A549 treated with AZD9567 at 1 μM for 4 hours (cell line): ENCODE measurements around the gene ARHGAP30. TPM values are rescaled to one million over a fixed set of nuclear protein-coding genes. Genes with fewer than 3 reads are reported as not detected.

ENCODE experiments used
- total RNA-seq: library from RNA; stranded (reverse); fragments of 200-300 nt; extraction: Qiagen RNA extraction; gene quantifications from 5 replicates; pipeline ENCODE4 v1.2.3, GENCODE V29; 2022; ENCODE audit not compliant: insufficient read depth

The ARHGAP30 gene, protein sequence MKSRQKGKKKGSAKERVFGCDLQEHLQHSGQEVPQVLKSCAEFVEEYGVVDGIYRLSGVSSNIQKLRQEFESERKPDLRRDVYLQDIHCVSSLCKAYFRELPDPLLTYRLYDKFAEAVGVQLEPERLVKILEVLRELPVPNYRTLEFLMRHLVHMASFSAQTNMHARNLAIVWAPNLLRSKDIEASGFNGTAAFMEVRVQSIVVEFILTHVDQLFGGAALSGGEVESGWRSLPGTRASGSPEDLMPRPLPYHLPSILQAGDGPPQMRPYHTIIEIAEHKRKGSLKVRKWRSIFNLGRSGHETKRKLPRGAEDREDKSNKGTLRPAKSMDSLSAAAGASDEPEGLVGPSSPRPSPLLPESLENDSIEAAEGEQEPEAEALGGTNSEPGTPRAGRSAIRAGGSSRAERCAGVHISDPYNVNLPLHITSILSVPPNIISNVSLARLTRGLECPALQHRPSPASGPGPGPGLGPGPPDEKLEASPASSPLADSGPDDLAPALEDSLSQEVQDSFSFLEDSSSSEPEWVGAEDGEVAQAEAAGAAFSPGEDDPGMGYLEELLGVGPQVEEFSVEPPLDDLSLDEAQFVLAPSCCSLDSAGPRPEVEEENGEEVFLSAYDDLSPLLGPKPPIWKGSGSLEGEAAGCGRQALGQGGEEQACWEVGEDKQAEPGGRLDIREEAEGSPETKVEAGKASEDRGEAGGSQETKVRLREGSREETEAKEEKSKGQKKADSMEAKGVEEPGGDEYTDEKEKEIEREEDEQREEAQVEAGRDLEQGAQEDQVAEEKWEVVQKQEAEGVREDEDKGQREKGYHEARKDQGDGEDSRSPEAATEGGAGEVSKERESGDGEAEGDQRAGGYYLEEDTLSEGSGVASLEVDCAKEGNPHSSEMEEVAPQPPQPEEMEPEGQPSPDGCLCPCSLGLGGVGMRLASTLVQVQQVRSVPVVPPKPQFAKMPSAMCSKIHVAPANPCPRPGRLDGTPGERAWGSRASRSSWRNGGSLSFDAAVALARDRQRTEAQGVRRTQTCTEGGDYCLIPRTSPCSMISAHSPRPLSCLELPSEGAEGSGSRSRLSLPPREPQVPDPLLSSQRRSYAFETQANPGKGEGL
- 0.05 to 0.11 TPM (median 0.09 TPM) in 4 of 5 replicates, not detected in the other for total RNA-seq

DNA sequence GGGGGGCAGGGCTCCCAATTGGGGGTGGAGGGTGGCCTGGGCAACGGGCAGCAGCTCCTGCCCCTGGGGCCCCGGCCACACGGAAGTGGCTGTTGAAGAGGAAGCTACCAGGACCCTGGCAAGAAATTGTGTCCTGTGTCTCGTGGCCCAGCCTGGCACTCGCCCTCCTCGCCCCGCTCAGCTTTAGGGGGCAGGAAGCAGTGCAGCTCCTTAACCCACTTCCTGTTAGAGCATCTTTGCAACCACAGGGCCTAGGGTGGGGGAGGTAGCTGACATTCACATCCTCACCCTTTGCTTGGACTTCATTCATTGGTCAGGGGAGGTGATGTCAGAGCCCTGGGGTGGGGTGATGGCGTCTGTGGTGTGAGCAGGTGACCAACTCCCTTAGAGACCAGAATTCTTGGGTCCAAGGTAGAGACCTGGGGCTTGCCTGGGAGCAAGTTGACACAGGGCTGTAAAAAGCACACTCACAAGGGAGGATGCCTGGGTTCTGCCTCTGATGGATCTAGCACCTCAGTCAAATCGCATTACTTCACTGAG lies at the start of gene ARHGAP30:
Gene ARHGAP30, minus strand, starts transcription at position 161 of the 540 bp plus-strand sequence. CDS start 267 bp downstream, outside the sequence.

DNA sequence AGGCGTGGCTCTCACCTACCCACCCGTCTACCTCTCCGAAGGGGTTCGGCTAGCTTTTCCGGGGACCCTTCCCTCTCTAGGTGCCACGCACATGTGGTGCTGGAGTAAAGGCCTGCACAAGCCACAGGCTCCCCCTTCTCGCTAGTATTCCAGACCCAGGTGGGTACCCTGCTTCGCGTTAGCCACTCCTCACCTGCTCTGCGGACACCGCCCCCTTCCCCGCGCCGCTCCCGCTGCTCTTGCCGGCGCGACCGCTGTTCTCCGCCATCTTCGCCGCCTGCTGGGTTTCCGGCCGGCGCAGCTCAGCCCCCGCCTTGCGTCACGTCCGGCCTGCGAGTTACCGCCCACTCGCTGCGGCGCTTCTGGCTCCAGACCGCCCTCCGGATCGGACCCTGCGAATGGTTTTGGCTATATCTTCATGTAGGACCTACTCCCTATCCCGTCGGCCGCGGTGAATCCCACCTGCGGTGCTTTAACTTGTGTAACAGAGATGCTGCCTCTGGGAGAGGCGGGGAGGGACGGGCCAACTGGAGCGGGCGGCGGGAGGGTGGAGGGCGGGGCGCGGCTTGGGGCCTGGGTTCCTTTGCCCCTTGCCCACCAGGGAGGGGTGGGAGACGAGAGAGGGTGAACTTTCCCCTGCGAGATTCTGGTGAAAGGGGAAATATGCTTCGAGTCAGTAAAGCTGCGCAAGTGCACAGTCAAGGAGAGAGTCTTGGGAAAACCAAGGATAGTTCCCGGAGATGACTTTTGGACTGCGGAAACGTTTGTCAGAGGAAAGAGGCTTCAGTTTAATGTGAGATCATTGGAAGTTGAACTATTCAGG lies 48.3 kb upstream of the ARHGAP30 start, which contains the start of the genes NIT1 and PFDN2:
Gene NIT1, plus strand, starts transcription at position 347 of the 823 bp plus-strand sequence. Its CDS starts 72 bp downstream, at position 419.
Gene PFDN2, minus strand, starts transcription at position 279 of the 823 bp plus-strand sequence. Its CDS starts 11 bp downstream, at position 268.

DNA sequence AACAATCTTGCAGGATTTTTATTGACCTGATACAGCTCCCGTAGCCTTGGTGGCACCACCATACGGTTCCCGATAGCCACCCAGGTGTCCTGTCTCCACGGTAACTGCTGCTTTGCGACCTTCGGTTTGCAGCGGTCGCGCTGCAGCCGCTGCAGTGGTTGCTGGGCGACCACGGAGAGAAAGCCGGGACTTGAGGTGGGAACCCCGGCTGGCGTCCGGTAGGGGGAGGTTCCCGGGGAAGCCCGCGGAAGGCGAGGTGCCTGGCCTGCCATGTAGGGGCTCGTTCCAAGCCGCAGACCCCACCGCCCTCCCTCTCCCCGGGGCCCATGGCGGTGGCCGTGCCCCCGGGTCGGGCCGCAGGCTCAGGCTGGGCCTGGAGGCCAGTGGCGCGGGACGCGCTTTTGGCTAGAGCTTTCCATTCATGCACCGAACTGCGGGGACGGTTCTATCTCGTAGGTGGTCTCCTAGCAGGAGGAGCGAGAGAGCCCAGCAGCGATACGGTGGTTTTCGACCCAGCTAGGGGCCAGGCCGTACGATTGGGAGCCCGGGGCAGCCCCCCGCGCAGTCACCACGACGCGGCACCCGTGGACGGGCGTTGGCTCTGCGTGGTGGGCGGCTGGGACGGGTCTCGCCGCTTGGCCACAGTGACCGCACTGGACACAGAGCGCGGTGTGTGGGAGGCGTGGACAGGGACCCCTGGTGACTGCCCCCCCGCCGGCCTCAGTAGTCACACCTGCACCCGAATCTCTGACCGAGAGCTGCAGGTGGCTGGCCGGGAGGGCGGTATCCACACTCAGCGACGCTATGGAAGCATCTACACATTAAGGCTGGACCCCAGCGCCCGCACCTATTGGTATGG lies 28.7 kb upstream of the ARHGAP30 start, which contains the start of gene KLHDC9:
Gene KLHDC9, plus strand, starts transcription at position 152 of the 859 bp plus-strand sequence. Its CDS starts 175 bp downstream, at position 327.

GRCh38 chr1:161089251-161089924 lies 19.7 kb upstream of the ARHGAP30 start, which contains the start of gene NECTIN4:
Gene NECTIN4, minus strand, starts transcription at chr1:161089558. Its CDS starts 262 bp downstream, at chr1:161089296.

DNA sequence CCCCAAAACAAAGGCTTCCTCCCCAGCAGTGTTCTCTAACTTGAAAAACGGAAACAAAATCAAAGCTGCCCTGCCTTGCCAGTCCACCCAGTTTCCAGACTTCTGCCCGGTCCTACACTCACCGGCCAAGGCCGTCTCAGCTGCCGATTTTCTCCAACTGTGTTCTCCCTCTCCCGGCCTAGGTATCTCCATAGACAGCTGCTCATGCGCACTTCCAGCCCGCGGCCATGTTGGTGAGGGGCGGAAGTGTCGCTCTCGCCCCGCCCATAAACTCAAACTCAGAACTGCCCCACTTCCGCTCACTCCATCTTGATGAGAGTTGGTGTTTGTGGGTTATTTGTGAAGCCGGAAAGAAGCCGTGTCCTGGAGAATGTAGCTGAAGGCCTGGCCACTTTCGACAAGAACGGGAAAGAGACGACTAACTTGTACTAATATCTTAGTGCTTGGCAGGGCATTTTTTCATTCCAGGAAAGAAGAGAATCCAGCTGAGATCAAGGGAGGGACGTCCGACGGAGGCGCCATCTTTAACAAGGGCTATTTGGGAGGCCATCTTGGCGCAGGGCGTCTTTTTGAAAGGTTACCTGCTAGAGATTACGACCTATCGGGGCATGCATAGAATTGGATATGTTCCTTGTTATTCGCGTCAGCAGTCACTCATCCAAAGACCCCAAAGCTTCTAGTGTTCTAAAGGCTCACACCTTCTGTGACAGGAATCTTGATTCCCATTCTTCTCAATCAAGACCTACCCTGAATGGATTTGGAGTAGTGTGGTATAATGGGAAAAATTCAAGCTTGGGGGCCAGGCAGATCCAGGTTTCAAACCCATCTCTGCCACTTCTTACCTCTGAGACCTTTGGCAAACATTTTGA lies 23.7 kb downstream of the ARHGAP30 start, which contains the start of gene USF1:
Gene USF1, minus strand, starts transcription at position 242 of the 869 bp plus-strand sequence. CDS start 2,702 bp downstream, outside the sequence.

DNA sequence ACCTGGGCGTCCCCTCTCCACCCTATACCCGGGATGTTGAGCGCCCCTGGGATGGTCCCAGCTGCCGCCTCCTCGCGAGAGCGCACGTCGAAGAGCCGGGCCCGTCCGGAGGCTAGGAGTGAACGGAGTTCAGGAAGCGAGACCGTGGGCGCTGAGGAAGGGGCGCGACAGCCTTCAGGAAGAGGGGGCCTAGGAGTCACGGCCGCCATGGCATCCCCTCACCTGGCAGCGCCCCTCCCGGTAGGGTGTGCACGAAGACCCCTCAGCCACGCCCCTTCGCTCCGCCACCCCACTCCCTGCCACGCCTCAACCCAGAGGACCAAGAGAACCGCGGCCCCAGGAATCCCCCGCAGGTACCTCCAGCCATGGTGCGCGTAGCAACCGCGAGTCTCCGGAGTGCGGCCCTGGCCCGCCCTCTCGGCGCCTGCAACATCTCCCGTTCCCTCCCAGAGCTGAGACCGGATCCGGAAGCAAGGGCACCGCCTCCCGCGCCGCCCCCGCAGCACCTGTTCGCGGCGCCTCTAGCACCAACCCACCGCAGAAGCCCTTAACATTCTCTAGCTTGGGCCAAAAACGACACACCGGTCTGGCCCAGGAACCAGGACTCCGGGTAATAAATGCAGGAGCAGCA lies 31.1 kb downstream of the ARHGAP30 start, which contains the start of gene TSTD1:
Gene TSTD1, minus strand, starts transcription at position 442 of the 631 bp plus-strand sequence. Its CDS starts 75 bp downstream, at position 367.

GRCh38 chr1:161020509-161021164 lies 49.1 kb downstream of the ARHGAP30 start, which contains the start of gene F11R:
Gene F11R, minus strand, starts transcription at chr1:161021152. Its CDS starts 79 bp downstream, at chr1:161021073.

Other genes with a start within 250 kb of the ARHGAP30 start
- gene CD244, start 207.0 kb downstream of the ARHGAP30 start, total RNA-seq, result not detected in 5 replicates
- gene ITLN1, start 184.7 kb downstream of the ARHGAP30 start, total RNA-seq, result not detected in 5 replicates
- 0.21 to 0.57 TPM (median 0.42 TPM) in 4 of 5 replicates, not detected in the other for gene ITLN2, start 115.1 kb downstream of the ARHGAP30 start, total RNA-seq
- 42.6 to 53.0 TPM (median 51.4 TPM) in 5 replicates for gene F11R, start 48.7 kb downstream of the ARHGAP30 start, total RNA-seq
- gene TSTD1, start 30.9 kb downstream of the ARHGAP30 start, total RNA-seq, result 0.21 to 0.50 TPM (median 0.36 TPM) in 4 of 5 replicates, not detected in the other
- gene USF1, start 23.9 kb downstream of the ARHGAP30 start, total RNA-seq, result 44.7 to 50.9 TPM (median 49.1 TPM) in 5 replicates
- 0.82 to 1.6 TPM (median 1.5 TPM) in 5 replicates for gene NECTIN4, start 19.7 kb upstream of the ARHGAP30 start, total RNA-seq
- gene KLHDC9, start 28.5 kb upstream of the ARHGAP30 start, total RNA-seq, result 1.3 to 3.0 TPM (median 1.7 TPM) in 4 of 5 replicates, not detected in the other
- gene PFDN2, start 48.1 kb upstream of the ARHGAP30 start, total RNA-seq, result 104 to 114 TPM (median 107 TPM) in 5 replicates
- gene NIT1, start 48.2 kb upstream of the ARHGAP30 start, total RNA-seq, result 19.5 to 32.3 TPM (median 30.3 TPM) in 5 replicates
- gene DEDD, start 62.8 kb upstream of the ARHGAP30 start, total RNA-seq, result 26.9 to 31.1 TPM (median 29.9 TPM) in 5 replicates
- 83.6 to 117 TPM (median 85.0 TPM) in 5 replicates for gene UFC1, start 84.1 kb upstream of the ARHGAP30 start, total RNA-seq
- gene USP21, start 89.6 kb upstream of the ARHGAP30 start, total RNA-seq, result 20.4 to 25.2 TPM (median 21.7 TPM) in 5 replicates
- 13.4 to 18.9 TPM (median 16.2 TPM) in 5 replicates for gene PPOX, start 96.5 kb upstream of the ARHGAP30 start, total RNA-seq
- gene B4GALT3, start 107.6 kb upstream of the ARHGAP30 start, total RNA-seq, result 20.0 to 28.4 TPM (median 27.3 TPM) in 5 replicates
- gene ADAMTS4, start 129.2 kb upstream of the ARHGAP30 start, total RNA-seq, result 0.01 to 0.03 TPM in 2 of 5 replicates, not detected in the others
- 76.0 to 87.5 TPM (median 80.1 TPM) in 5 replicates for gene NDUFS2, start 132.5 kb upstream of the ARHGAP30 start, total RNA-seq
- gene FCER1G, start 145.4 kb upstream of the ARHGAP30 start, total RNA-seq, result 0.16 to 0.32 TPM (median 0.27 TPM) in 4 of 5 replicates, not detected in the other
- 32.6 TPM in 1 of 5 replicates, not detected in the others for gene APOA2, start 153.7 kb upstream of the ARHGAP30 start, total RNA-seq
- 8.5 to 15.8 TPM (median 10.7 TPM) in 5 replicates for gene TOMM40L, start 156.2 kb upstream of the ARHGAP30 start, total RNA-seq
- gene NR1I3, start 168.3 kb upstream of the ARHGAP30 start, total RNA-seq, result 0.07 TPM in 1 of 5 replicates, not detected in the others
- 0.06 to 0.13 TPM in 2 of 5 replicates, not detected in the others for gene PCP4L1, start 188.9 kb upstream of the ARHGAP30 start, total RNA-seq
- 0.18 to 0.26 TPM (median 0.23 TPM) in 4 of 5 replicates, not detected in the other for gene MPZ, start 240.1 kb upstream of the ARHGAP30 start, total RNA-seq
- gene SDHC, start 244.5 kb upstream of the ARHGAP30 start, total RNA-seq, result 238 to 251 TPM (median 247 TPM) in 5 replicates